COLO668 (cell line): ENCODE results near the gene ANO5.

Source experiments
- DNase-seq: peaks from one replicate; lab custom pipeline; 2025; ENCODE audit not compliant: unreplicated experiment; lab: John Stamatoyannopoulos, UW

The ANO5 gene, protein sequence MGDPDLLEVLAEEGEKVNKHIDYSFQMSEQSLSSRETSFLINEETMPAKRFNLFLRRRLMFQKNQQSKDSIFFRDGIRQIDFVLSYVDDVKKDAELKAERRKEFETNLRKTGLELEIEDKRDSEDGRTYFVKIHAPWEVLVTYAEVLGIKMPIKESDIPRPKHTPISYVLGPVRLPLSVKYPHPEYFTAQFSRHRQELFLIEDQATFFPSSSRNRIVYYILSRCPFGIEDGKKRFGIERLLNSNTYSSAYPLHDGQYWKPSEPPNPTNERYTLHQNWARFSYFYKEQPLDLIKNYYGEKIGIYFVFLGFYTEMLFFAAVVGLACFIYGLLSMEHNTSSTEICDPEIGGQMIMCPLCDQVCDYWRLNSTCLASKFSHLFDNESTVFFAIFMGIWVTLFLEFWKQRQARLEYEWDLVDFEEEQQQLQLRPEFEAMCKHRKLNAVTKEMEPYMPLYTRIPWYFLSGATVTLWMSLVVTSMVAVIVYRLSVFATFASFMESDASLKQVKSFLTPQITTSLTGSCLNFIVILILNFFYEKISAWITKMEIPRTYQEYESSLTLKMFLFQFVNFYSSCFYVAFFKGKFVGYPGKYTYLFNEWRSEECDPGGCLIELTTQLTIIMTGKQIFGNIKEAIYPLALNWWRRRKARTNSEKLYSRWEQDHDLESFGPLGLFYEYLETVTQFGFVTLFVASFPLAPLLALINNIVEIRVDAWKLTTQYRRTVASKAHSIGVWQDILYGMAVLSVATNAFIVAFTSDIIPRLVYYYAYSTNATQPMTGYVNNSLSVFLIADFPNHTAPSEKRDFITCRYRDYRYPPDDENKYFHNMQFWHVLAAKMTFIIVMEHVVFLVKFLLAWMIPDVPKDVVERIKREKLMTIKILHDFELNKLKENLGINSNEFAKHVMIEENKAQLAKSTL

GRCh38 chr11:22192642-22193347 is at the start of gene ANO5:
Gene ANO5, plus strand, starts transcription at chr11:22193085. Its CDS starts 408 bp downstream, at chr11:22193493.
- peak; percentile 82 for DNase-seq

- DNase-seq, result no peak
Observed at GRCh38 chr11:22151649-22152197, 41.2 kb upstream of the ANO5 start.

GRCh38 chr11:22157531-22157930 is 35.4 kb upstream of the ANO5 start:
- no peak for DNase-seq

DNA sequence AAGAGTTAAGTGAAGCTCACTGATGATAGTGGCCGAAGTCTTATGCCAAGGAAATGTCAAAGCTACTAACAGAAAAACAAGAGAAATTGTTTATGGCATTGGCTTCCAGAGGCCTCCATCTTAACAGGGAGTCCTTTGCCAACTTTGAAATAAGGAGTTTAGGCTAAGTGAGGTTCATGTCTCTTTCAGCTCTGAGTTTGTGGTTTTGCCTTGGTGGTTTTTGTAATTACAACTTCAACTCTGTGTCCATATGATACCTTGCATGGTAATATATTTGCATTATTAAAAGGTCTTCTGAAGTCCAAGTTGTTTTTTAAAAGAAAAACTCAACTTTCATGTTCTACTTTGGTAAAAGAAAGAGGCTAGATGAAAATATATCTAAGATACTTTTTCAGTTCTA is 31.4 kb upstream of the ANO5 start:
- DNase-seq, result no peak

- no peak for DNase-seq
Observed at GRCh38 chr11:22162756-22163155, 30.1 kb upstream of the ANO5 start.

GRCh38 chr11:22163394-22163797 is 29.5 kb upstream of the ANO5 start:
- no peak for DNase-seq

DNA sequence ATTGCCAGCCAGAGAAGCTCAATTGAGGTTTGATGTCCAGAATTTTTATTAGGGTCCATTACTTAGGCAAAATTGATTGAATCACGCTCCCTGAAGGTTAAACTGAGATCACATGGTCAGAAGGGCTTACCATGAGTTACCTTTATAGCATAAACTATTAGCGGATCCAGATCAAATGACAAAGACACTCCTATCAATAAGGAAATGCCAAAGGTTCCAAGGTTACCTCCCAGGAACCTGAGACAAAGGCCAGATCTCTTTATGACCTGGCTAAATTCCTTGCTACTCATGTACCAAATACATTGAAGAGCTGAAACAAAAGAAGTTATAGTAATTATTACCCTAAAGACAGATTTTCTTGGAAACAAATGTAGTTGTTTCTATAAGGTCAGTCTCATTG is 27.8 kb upstream of the ANO5 start:
- no peak for DNase-seq

DNA sequence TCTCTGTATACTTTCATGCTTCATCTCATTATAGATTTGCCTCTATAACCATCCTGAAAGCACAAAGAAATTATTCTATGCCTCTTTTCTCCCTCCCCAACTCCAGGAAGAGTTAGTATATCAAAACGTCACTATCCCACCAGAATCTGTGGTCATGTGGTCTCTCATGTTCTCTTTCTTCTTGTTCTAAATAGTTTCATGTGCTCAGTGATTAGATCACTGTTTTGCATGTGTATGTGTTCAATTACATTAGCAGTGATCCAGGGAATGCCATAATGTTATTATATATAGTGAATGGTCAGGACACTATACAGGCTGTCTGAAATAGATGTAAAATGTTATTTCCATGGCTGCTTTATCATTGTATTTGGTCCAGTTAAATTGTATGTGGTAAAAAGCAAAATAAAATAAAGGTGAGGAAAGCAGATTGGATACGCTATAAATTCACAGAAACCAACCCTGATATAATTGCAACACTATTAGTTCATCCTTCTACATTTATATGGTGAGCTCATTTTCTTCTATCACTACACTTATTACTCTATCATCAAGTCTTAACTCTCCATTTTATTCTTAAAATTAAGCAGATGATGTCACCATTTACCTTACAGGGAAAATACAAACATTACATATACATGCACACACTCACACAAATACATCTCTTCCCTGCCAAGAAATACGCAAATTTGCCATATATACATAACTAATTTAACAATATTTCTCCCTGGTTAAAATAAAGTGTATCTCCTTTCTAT is 26.9 kb upstream of the ANO5 start:
- no peak for DNase-seq

GRCh38 chr11:22169833-22170232 is 23.1 kb upstream of the ANO5 start:
- DNase-seq, result no peak

DNA sequence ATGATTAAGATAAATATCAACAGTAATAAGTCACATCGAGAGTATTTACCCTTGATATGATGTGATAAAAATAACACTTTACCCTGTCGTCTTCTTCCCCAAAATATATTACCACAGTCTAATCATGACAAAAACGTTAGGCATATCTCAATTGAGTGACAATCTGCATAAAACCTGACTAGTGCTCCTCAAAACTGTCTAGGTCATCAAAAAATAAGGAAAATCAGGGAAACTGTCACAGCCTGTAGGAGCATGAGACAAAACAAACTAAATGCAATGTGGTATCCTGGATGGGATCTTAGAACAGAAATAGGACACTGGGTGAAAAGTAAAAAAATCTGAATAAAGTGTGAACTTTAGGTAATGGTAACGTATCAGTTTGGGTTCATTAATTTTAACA is 19.4 kb upstream of the ANO5 start:
- DNase-seq, result no peak

DNA sequence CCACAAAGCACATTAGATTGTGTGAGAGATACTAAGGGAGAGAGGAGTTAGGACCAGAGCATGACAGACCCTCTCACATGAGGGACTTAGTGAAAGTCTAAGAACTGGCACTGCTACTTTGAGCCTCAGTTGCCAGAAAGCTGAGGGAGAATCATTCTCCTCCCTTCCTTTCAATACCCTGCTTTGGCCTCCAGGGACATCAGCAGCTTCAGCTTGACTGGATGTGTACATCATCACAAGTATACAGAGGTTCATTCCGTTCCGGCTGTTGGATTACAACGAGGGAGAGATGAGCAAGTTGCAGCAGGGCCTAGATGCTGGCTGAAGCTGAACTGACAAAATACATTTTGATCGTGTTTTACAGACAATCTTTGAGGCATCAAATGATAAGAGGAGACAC is 15.7 kb upstream of the ANO5 start:
- no peak for DNase-seq

DNA sequence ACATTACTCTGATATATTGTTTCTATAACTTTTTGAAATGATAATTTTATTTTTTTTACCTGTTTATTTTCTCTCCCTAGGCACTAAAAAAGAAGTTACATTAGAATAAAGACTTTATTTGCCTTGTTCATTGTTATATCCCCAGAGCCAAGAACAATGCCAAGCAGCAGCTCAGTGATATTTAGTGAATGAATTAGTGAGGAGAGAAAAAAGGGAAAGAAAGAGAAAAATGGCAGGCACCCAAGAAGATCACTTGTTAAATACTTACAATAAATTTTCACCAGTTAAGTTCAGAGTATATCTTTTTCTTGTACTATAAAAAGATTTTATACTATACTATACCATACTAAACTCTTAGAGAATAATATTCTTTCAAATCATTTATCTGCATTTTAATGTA is 13.3 kb upstream of the ANO5 start:
- no peak for DNase-seq

- DNase-seq, result no peak
Observed at GRCh38 chr11:22180131-22180530, 12.8 kb upstream of the ANO5 start.

DNA sequence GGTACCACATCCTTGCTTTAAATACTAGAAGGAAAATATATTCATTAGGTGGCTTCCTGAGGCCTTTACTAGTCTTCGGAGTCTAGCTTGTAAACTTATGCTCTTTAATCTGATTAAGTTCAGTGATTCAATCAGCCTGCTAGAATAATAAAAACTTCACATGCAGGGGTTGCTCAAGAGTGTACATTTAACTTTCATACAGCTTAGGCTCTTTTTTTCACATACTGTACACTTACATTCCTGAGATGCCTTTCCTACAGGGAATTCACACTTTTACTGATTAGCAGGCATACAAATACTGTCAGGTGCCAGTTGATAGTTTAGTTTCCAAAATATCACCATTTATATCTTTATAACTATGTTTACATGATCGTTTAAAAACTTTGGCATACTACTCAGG is 3.2 kb upstream of the ANO5 start:
- no peak for DNase-seq

DNA sequence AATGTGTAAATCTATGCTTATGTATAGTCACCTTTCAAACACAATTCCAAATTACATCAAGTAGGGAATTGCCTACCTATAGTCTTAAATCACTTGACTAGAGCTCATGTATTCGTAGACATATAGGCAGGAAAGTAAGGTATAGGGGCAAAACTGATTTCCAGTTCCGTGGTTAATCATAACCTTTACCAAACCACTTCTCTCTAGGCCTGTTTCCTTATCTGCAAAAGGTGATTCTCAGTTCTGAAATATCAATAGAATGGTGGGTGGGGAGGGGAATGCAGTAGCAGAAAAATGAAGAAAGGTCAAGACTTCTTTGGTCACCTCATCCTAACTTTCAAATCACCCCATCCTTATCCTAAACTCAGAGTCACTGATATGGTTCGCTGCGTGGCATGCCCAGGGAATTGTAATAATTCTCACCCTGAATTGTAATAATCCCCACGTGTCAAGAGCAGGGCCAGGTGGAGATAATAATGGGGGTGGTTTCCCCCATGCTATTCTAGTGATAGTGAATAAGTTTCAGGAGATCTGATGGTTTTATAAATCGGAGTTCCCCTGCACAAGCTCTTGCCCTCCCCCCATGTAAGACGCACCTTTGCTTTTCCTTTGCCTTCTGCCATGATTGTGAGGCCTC is 1.9 kb upstream of the ANO5 start:
- no peak for DNase-seq

GRCh38 chr11:22192289-22192641 is 620 bp upstream of the ANO5 start:
- DNase-seq, result peak; percentile 47

DNA sequence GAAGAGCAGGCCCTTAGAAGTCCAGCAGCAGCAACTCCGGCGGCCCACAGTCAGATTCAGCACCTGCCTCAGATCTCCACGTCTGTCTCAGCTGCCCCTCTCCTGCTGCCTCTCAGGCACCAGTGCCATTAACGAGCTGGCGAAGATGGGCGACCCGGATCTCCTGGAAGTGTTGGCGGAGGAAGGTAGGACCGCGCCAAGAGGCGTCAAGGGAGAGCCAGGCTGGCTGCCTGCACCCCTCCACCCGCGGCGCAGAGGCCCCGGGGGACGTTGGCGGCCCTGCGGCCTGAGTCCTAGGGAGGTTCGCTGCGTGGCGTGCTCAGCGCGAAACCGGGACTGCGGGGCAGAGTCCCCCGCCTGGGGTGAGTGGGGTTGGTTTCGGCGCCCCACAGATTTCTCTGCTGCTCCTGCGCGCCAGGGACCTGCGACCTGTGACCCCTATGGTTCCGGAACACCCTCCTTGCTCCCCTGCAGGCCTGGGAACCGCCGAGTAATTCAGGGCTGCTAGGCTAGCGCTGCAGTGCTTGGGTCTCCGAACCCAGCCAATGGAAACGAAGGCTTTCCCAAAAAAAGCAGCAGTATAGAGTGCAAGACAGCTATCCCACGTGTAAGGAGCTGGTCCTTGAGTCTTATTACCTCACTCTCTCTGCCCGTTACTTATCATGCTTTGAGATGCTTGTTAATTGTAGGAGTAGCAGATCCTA is 615 bp downstream of the ANO5 start:
- peak; percentile 66 for DNase-seq

DNA sequence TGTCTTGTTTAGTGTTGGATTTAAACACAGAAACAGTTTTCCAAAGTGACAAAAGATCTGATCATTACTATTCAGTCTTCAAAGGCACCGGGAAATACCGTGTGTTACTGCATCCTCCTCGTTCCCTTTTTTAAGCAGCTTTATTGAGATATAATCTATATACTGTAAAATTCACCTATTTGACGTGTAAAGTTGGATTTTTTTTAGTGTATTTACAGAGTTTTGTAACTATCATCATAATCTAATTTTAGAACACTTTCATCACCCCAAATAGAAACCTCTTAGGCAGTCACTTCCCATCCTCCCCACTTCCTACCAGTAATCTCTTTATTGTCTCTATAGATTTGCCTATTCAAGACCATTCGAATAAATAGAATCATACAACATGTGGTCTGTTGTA is 1.4 kb downstream of the ANO5 start:
- no peak for DNase-seq

DNA sequence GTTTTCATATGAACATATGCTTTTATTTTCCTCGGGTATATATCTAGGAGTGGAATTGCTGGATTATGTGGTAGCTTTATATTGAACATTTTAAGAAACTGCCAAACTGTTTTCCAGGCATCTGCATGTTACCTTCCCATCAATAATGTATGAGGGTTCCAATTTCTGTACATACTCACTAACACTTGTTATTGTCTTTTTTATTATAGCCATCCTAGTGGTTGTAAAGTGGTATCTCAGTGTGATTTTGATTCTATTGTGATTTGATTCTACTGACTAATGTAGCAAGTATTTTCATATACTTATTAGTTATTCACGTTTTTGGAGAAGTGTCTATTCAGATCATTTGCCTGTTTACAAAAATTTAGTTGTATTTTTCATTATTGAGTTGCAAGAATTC is 2.0 kb downstream of the ANO5 start:
- no peak for DNase-seq
